Nephron (organoid): ENCODE results near the gene NFATC1.

Source experiments
- H3K27ac Mint-ChIP-seq, 3 experiments: 2 replicates each; pipeline ENCODE4 v1.8.0; 2020; ENCODE audit warnings: mixed read lengths in 3 of 3, mild to moderate bottlenecking in 2 of 3, moderate library complexity in 1 of 3
- H3K27me3 Mint-ChIP-seq: 2 replicates; pipeline ENCODE4 v1.8.0; 2021; ENCODE audit warnings: low read depth, mild to moderate bottlenecking, moderate library complexity, mixed read lengths
- H3K36me3 Mint-ChIP-seq: 2 replicates; pipeline ENCODE4 v1.8.0; 2020; ENCODE audit warnings: low read depth, mixed read lengths
- H3K4me1 Mint-ChIP-seq: 2 replicates; pipeline ENCODE4 v1.8.0; 2020; ENCODE audit warnings: mixed read lengths
- H3K4me3 Mint-ChIP-seq, 3 experiments: 2 replicates each; pipeline ENCODE4 v1.8.0; 2020; ENCODE audit warnings: mild to moderate bottlenecking in 3 of 3, mixed read lengths in 3 of 3, moderate library complexity in 2 of 3
- H3K9me3 Mint-ChIP-seq: 2 replicates; pipeline ENCODE4 v1.8.0; 2020; ENCODE audit warnings: mixed read lengths
- TF ChIP-seq, protein P1 (sequence below), 3 experiments: fragments of 200-600 bp; sonication (generic); IDR thresholded peaks; one replicate each; pipeline ENCODE4 v1.5.0; 2021; ENCODE audit warnings: antibody characterized with exemption in 3 of 3; ENCODE audit not compliant: unreplicated experiment in 3 of 3

Gene NFATC1

DNA sequence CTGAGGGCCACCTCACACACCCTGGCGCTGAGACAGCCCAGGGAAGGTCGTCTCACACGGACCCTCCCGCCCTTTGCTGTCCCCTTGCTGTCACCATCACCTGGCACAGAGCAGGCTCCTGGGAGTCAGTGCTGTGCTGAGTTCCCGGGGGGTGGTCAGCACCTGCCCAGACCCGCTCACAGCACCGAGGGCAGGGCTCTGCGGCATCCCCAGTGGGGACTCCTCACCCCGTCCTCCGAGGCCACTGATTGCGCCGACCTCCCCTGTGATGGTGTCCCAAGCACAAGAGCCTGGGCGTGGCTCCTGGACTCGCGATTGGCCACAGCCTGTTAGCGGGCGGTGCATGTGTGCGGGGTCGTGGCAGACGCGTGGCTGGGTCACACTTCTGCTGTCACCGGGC lies 65.9 kb downstream of the NFATC1 start:
- H3K4me3 Mint-ChIP-seq: no peak overlapping the region
- peaks cover 8% of the 10 kb centered on the region for H3K36me3 Mint-ChIP-seq
- peaks cover 4% of the 10 kb centered on the region for H3K27me3 Mint-ChIP-seq
- no peak overlapping the region for H3K27ac Mint-ChIP-seq
- H3K4me1 Mint-ChIP-seq: peaks cover 29% of the 10 kb centered on the region
- TF ChIP-seq, protein P1, sequence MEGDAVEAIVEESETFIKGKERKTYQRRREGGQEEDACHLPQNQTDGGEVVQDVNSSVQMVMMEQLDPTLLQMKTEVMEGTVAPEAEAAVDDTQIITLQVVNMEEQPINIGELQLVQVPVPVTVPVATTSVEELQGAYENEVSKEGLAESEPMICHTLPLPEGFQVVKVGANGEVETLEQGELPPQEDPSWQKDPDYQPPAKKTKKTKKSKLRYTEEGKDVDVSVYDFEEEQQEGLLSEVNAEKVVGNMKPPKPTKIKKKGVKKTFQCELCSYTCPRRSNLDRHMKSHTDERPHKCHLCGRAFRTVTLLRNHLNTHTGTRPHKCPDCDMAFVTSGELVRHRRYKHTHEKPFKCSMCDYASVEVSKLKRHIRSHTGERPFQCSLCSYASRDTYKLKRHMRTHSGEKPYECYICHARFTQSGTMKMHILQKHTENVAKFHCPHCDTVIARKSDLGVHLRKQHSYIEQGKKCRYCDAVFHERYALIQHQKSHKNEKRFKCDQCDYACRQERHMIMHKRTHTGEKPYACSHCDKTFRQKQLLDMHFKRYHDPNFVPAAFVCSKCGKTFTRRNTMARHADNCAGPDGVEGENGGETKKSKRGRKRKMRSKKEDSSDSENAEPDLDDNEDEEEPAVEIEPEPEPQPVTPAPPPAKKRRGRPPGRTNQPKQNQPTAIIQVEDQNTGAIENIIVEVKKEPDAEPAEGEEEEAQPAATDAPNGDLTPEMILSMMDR (IDR thresholded peaks at IDR 0.05; ENCODE audit: unreplicated experiment in 3 of 3): no peak
- no peaks in the 10 kb centered on the region for H3K9me3 Mint-ChIP-seq

DNA sequence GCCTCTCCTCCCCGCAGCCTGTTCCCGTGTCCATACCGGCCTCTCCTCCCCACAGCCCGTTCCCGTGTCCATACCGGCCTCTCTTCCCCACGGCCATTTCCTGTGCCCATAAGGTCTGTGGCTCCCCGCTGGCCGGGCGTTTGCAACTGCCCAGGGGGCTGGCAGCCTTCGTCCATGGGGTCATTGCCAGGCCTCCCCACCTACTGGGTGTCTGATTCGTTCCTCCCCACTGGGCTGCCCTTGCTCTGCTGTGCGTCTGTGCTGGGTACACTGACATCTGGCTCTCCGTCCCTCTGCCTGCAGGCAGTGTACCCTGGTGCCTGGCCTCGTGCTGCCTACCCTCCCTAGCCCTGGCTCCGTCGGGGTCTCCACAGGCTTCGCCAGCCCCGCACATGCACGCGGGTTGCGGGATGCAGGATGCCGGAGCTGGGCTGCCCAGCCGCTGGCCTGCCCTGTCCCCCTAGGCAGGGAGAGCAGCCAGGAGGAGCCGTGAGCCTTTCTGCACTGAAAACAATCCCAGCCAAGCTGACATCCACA lies 67.8 kb downstream of the NFATC1 start:
- H3K36me3 Mint-ChIP-seq: peaks cover 12% of the 10 kb centered on the region
- TF ChIP-seq, protein P1 (IDR thresholded peaks at IDR 0.05; ENCODE audit: unreplicated experiment in 3 of 3): no peak
- peaks cover 37% of the 10 kb centered on the region for H3K4me1 Mint-ChIP-seq
- H3K27ac Mint-ChIP-seq: no peak overlapping the region
- peaks cover 4% of the 10 kb centered on the region for H3K27me3 Mint-ChIP-seq
- H3K4me3 Mint-ChIP-seq: no peak overlapping the region
- no peaks in the 10 kb centered on the region for H3K9me3 Mint-ChIP-seq

DNA sequence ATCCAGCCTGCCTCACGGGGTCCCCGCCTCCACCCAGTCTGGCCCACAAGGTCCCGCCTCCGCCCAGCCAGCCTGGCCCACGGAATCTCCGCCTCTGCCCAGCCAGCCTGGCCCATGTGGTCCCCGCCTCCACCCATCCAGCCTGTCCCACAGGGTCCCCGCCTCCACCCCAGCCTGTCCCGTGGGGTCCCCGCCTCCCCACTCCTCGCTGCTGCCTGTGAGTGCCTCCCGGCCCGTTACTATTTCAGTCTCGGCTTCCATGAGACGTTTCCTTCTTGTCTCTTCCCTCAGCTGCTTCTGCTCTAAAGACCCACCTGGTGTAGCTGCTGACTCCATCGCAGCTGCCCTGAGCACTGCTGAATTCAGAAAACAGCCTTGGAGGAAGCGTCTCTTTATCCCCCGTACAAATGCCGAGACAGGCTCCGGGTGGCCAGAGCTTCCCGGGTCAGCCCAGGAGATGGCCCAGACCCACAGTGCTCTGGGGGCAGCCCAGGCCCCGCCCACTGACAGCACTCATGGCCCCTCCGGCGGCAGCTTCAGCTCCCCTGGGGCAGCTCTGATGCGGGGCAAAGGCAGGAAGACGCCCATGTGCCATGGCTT lies 69.8 kb downstream of the NFATC1 start:
- Mint-ChIP-seq H3K36me3 (peaks cover 11% of the 10 kb centered on the region), H3K4me3 (peak overlapping the region; percentile 39 to 73 (median 58)), H3K27ac (peak overlapping the region; percentile 12 to 85 (median 36)), H3K4me1 (peaks cover 44% of the 10 kb centered on the region), H3K9me3 (no peaks in the 10 kb centered on the region), H3K27me3 (peaks cover 4% of the 10 kb centered on the region)
- TF ChIP-seq, protein P1 (IDR thresholded peaks at IDR 0.05; ENCODE audit: unreplicated experiment in 3 of 3): no peak

DNA sequence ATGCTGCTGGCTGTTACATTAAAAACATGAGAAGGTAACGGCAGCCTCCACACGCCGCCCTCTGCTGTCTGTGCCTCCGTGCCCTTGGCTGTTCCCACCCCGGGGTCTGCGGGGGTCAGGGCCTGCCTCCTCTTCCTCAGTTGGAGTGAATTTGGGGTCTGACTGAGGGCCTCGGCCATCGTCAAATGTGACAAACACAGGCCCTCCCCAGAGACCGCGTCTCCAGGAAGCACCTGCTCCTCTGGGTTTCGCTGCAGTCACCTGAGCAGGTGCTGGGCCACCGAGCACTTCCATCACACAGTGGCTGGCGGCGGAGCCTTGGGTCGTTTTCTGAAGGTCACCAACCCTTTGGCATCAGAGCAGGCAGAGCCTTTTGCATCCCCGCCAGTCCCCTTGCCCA lies 70.9 kb downstream of the NFATC1 start:
- Mint-ChIP-seq H3K9me3 (no peaks in the 10 kb centered on the region), H3K27me3 (peaks cover 8% of the 10 kb centered on the region), H3K4me1 (peaks cover 50% of the 10 kb centered on the region), H3K27ac (peak overlapping the region in 1 of 3 experiments; percentile 26), H3K4me3 (no peak overlapping the region), H3K36me3 (peaks cover 11% of the 10 kb centered on the region)
- TF ChIP-seq, protein P1 (IDR thresholded peaks at IDR 0.05; ENCODE audit: unreplicated experiment in 3 of 3): no peak

DNA sequence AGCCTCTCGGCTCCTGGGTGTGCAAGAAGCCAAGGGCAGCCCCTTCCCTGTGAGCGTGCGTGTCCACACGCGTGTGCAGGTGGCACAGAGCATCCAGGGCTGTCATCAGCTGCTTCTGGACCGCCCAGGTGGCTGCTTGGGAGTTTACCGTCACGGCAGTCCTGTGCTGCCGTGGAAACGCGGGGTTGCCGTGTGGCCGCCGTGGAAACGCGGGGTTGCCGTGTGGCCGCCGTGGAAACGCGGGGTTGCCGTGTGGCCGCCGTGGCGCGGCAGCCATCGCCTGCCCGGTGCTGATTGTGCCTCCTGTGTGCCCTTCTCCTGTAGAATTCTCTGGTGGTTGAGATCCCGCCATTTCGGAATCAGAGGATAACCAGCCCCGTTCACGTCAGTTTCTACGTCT lies 71.4 kb downstream of the NFATC1 start:
- H3K4me1 Mint-ChIP-seq: peaks cover 55% of the 10 kb centered on the region
- no peak overlapping the region for H3K4me3 Mint-ChIP-seq
- H3K27me3 Mint-ChIP-seq: peaks cover 8% of the 10 kb centered on the region
- TF ChIP-seq, protein P1 (IDR thresholded peaks at IDR 0.05; ENCODE audit: unreplicated experiment in 3 of 3): no peak
- H3K36me3 Mint-ChIP-seq: peaks cover 8% of the 10 kb centered on the region
- no peaks in the 10 kb centered on the region for H3K9me3 Mint-ChIP-seq
- no peak overlapping the region for H3K27ac Mint-ChIP-seq
